Right ventricle myocardium inferior (tissue), 1 donor: Measurements from ENCODE around the gene NAV1. TPM values are rescaled to one million over a fixed set of nuclear protein-coding genes. Genes with fewer than 3 reads are reported as not detected.
"Not testable (repeated sequence)": the region's sequence is repeated elsewhere in the genome, so short reads cannot be mapped to it uniquely, and the experiment has no call there.

Experiments used
- ATAC-seq: fragments of 200-7000 bp; cut with Tn5 transposase; one replicate; pipeline ENCODE4 v1.9.1; 2020; ENCODE audit warnings: mild to moderate bottlenecking, moderate library complexity
- DNase-seq: peaks from one replicate; pipeline ENCODE4 v3.0.0; 2021; ENCODE audit errors: missing footprints
- intact Hi-C: fragments of 100-400 bp; cut with DNase I; formaldehyde crosslinking; loops from one replicate; pipeline ENCODE4 v1.11.0; 2022
- total RNA-seq: library from RNA; stranded (reverse); fragmentation: NEBNext Ultra II Directional; extraction: Animal tissue kit (Norgen Biotek cat#: 25700); gene quantifications from one replicate; pipeline ENCODE4 v1.2.1, GENCODE V29; 2021
- donor health status: DM: no; HTN: yes; CAD: no; lungs with severe emphysema.

Gene NAV1
- total RNA-seq, 1 donor from 2014 or later = 69.0 TPM

GRCh38 chr1:201573030-201573429 lies 34.1 kb downstream of the NAV1 start:
- intact Hi-C loops = no loop called here
- ATAC-seq = no peak
- DNase-seq = no peak

- intact Hi-C loops = no loop called here
- ATAC-seq (peak; percentile 58), DNase-seq (no peak)
Measured at GRCh38 chr1:201573923-201574322, 35.0 kb downstream of the NAV1 start.

- no peak for ATAC-seq
- DNase-seq = no peak
- intact Hi-C loops = no loop called here
Measured at GRCh38 chr1:201575912-201576311, 37.0 kb downstream of the NAV1 start.

- intact Hi-C loops = no loop called here
- no peak for DNase-seq
- ATAC-seq = no peak
Measured at GRCh38 chr1:201576914-201577313, 38.0 kb downstream of the NAV1 start.

- DNase-seq = no peak
- ATAC-seq = no peak
- intact Hi-C loops = no loop called here
Measured at GRCh38 chr1:201578008-201578888, 39.3 kb downstream of the NAV1 start.

GRCh38 chr1:201581371-201581770 lies 42.4 kb downstream of the NAV1 start:
- DNase-seq, intact Hi-C loops, ATAC-seq: not testable (repeated sequence)

GRCh38 chr1:201582705-201583442 lies 43.9 kb downstream of the NAV1 start:
- intact Hi-C loops = no loop called here
- no peak for DNase-seq
- no peak for ATAC-seq

GRCh38 chr1:201583663-201584062 lies 44.7 kb downstream of the NAV1 start:
- intact Hi-C loops = no loop called here
- DNase-seq = no peak
- ATAC-seq = peak; percentile 65

GRCh38 chr1:201584471-201585092 lies 45.7 kb downstream of the NAV1 start:
- DNase-seq (no peak), ATAC-seq (peak; percentile 94)
- intact Hi-C loops = no loop called here

GRCh38 chr1:201585093-201585483 lies 46.2 kb downstream of the NAV1 start:
- DNase-seq (no peak), ATAC-seq (no peak)
- intact Hi-C loops = no loop called here

- intact Hi-C loops = no loop called here
- DNase-seq (no peak), ATAC-seq (no peak)
Measured at GRCh38 chr1:201585901-201586300, 47.0 kb downstream of the NAV1 start.

- ATAC-seq = no peak
- intact Hi-C loops = no loop called here
- no peak for DNase-seq
Measured at GRCh38 chr1:201586806-201587205, 47.9 kb downstream of the NAV1 start.

GRCh38 chr1:201587729-201588128 lies 48.8 kb downstream of the NAV1 start:
- intact Hi-C loops = no loop called here
- DNase-seq = no peak
- no peak for ATAC-seq

Other genes with a start within 250 kb of the NAV1 start
- gene TNNT2, start 161.4 kb upstream of the NAV1 start, total RNA-seq = 9,445 TPM
- 2.4 TPM for gene LAD1, start 139.8 kb upstream of the NAV1 start, total RNA-seq
- 1.4 TPM for gene TNNI1, start 117.4 kb upstream of the NAV1 start, total RNA-seq
- 24.3 TPM for gene PHLDA3, start 69.9 kb upstream of the NAV1 start, total RNA-seq
- gene CSRP1, start 32.0 kb upstream of the NAV1 start, total RNA-seq = 64.6 TPM